Measurements from ENCODE around the gene PCDHAC2.
A peak's percentile ranks its signal among the peaks of the same experiment; 100 is the strongest.

Gene PCDHAC2

GRCh38 chr5:141001844-141002604 is 35.7 kb downstream of the PCDHAC2 start:
- Histone ChIP-seq H3K27me3 (ENCODE audit: insufficient read depth, low read depth, severe bottlenecking) (no peaks in the 10 kb centered on the region), H3K9me3 (ENCODE audit: severe bottlenecking) (no peaks in the 10 kb centered on the region), H3K4me3 (ENCODE audit: low read depth, low read length) (peak overlapping the region; percentile 72), H3K27ac (peak overlapping the region; percentile 97), H3K36me3 (no peaks in the 10 kb centered on the region)
- no peak for TF ChIP-seq CTCF (IDR thresholded peaks at IDR 0.05; ENCODE audit: low read depth, low read length)
- peak; percentile 93 for DNase-seq

GRCh38 chr5:141002605-141002965 is 36.3 kb downstream of the PCDHAC2 start:
- Histone ChIP-seq H3K27ac (peak overlapping the region; percentile 97), H3K27me3 (ENCODE audit: insufficient read depth, low read depth, severe bottlenecking) (no peaks in the 10 kb centered on the region), H3K9me3 (ENCODE audit: severe bottlenecking) (no peaks in the 10 kb centered on the region), H3K36me3 (no peaks in the 10 kb centered on the region), H3K4me3 (ENCODE audit: low read depth, low read length) (peak overlapping the region; percentile 72)
- TF ChIP-seq CTCF (IDR thresholded peaks at IDR 0.05; ENCODE audit: low read depth, low read length), result no peak
- no peak for DNase-seq

- Histone ChIP-seq H3K27me3 (ENCODE audit: insufficient read depth, low read depth, severe bottlenecking) (no peaks in the 10 kb centered on the region), H3K9me3 (ENCODE audit: severe bottlenecking) (no peaks in the 10 kb centered on the region), H3K27ac (peak overlapping the region; percentile 97), H3K4me3 (ENCODE audit: low read depth, low read length) (no peak overlapping the region), H3K36me3 (no peaks in the 10 kb centered on the region)
- no peak for DNase-seq
- TF ChIP-seq CTCF (IDR thresholded peaks at IDR 0.05; ENCODE audit: low read depth, low read length), result no peak
These were observed 36.8 kb downstream of the PCDHAC2 start for GRCh38 chr5:141003031-141003430.

GRCh38 chr5:141003791-141004611 is 37.7 kb downstream of the PCDHAC2 start:
- Histone ChIP-seq H3K4me3 (ENCODE audit: low read depth, low read length) (no peak overlapping the region), H3K27me3 (ENCODE audit: insufficient read depth, low read depth, severe bottlenecking) (no peaks in the 10 kb centered on the region), H3K36me3 (no peaks in the 10 kb centered on the region), H3K9me3 (ENCODE audit: severe bottlenecking) (no peaks in the 10 kb centered on the region), H3K27ac (peak overlapping the region; percentile 97)
- peak; percentile 72 for DNase-seq
- no peak for TF ChIP-seq CTCF (IDR thresholded peaks at IDR 0.05; ENCODE audit: low read depth, low read length)

GRCh38 chr5:141007791-141008190 is 41.5 kb downstream of the PCDHAC2 start:
- no peak for DNase-seq

More at GRCh38 chr5:141007791-141008190, 41.5 kb downstream of the PCDHAC2 start:
- H3K36me3 ChIP-seq, result peaks cover 10% of the 10 kb centered on the region
- no peaks in the 10 kb centered on the region for H3K9me3 ChIP-seq (ENCODE audit: severe bottlenecking)
- H3K4me3 ChIP-seq (ENCODE audit: low read depth, low read length), result no peak overlapping the region
- H3K27ac ChIP-seq, result no peak overlapping the region
- no peaks in the 10 kb centered on the region for H3K27me3 ChIP-seq (ENCODE audit: insufficient read depth, low read depth, severe bottlenecking)
- no peak for TF ChIP-seq CTCF (IDR thresholded peaks at IDR 0.05; ENCODE audit: low read depth, low read length)
